Heart left ventricle (tissue), 13 donors: ENCODE results near the gene HMSD.

Source experiments
- CTCF ChIP-seq, 12 donors: fragments of 200-600 bp; sonication (generic) in 4 of 12; IDR thresholded peaks; one replicate each; pipeline versions ENCODE4 v1.5.0 to v1.8.0; 2018 to 2022; ENCODE audit warnings: antibody characterized with exemption in 12 of 12, mild to moderate bottlenecking in 5 of 12
- POLR2A ChIP-seq, 2 donors: fragments of 450-650 bp; IDR thresholded peaks; one replicate each; pipeline ENCODE4 v1.6.1; 2017; ENCODE audit warnings: antibody characterized with exemption in 2 of 2, mild to moderate bottlenecking in 2 of 2, moderate library complexity in 2 of 2
- donor health status: ischemic (EF 13 %, LVEDD 7.1; RV severe dilation, severe dysfunction).
- donor health status: DM: no; HTN: yes; CAD: no.
- donor health status: DM: no; HTN: no; CAD: no.
- donor health status: ischemic (EF 25% LVEDD 6.9; RV normal size, moderate dysfunction).
- donor health status: ischemic (EF 25% LVEDD 5.7; RV mildly dilated, moderate dysfunction).
- donor health status: ischemic (EF 35%, LVEDD 5.7; RV mildly dilated, moderate dysfunction).
- donor health status: nonischemic (EF 11% LVEDD 7.7; RV severe dilation, severe dysfunction).
- donor health status: DM: yes; HTN: yes; CAD: no.
- donor health status: PGD.
- donor health status: ischemic (EF 29% LVEDD 5.4; RV normal size, mild dysfunction).
- donor health status: nonischemic (EF 23%, LVEDD 6.1; RV moderate dilation, normal function).

- no peak for TF ChIP-seq CTCF (IDR thresholded peaks at IDR 0.05)
- TF ChIP-seq POLR2A (IDR thresholded peaks at IDR 0.05), result no peak
Measured at GRCh38 chr18:63980027-63980426, 30.9 kb downstream of the HMSD start.
